ENCODE data around the gene ZNF827. TPM values are rescaled to one million over a fixed set of nuclear protein-coding genes. Genes with fewer than 3 reads are reported as not detected.

ZNF827 gene
- total RNA-seq, 2 experiments from 2014 or later: 13.6 to 14.8 TPM

GRCh38 chr4:145819101-145819852 is 119.3 kb downstream of the ZNF827 start:
- H3K4me3 Mint-ChIP-seq: no peak overlapping the region
- H3K27me3 Mint-ChIP-seq (ENCODE audit: low read depth): no peaks in the 10 kb centered on the region
- H3K27ac Mint-ChIP-seq: no peak overlapping the region
- no peak for DNase-seq
- CTCF ChIA-PET: interaction anchor here (1.0 to 1.9 kb wide), 2 partner anchors 11 to 24 kb away, joined by 3 to 4 read pairs; no protein-coding TSS in a partner anchor
- no peak for ATAC-seq
- H3K4me1 Mint-ChIP-seq (ENCODE audit: low read depth): peaks cover 25% of the 10 kb centered on the region
- H3K9me3 Mint-ChIP-seq (ENCODE audit: insufficient read depth): no peaks in the 10 kb centered on the region
- H3K36me3 Mint-ChIP-seq (ENCODE audit: low read depth): peaks cover 47% of the 10 kb centered on the region
- POLR2A ChIA-PET: no interaction called here

- ChIA-PET CTCF (interaction anchor here (0.9 to 1.9 kb wide), 2 partner anchors 9 to 12 kb away, joined by 3 to 4 read pairs; no protein-coding TSS in a partner anchor), POLR2A (no interaction called here)
- H3K27me3 Mint-ChIP-seq (ENCODE audit: low read depth): no peaks in the 10 kb centered on the region
- peaks cover 18% of the 10 kb centered on the region for H3K4me1 Mint-ChIP-seq (ENCODE audit: low read depth)
- ATAC-seq: no peak
- no peak for DNase-seq
- no peaks in the 10 kb centered on the region for H3K9me3 Mint-ChIP-seq (ENCODE audit: insufficient read depth)
- no peak overlapping the region for H3K4me3 Mint-ChIP-seq
- peaks cover 52% of the 10 kb centered on the region for H3K36me3 Mint-ChIP-seq (ENCODE audit: low read depth)
- H3K27ac Mint-ChIP-seq: no peak overlapping the region
Measured at GRCh38 chr4:145818011-145818410, 120.6 kb downstream of the ZNF827 start.

- H3K4me1 Mint-ChIP-seq (ENCODE audit: low read depth): peaks cover 18% of the 10 kb centered on the region
- H3K4me3 Mint-ChIP-seq: no peak overlapping the region
- H3K27me3 Mint-ChIP-seq (ENCODE audit: low read depth): no peaks in the 10 kb centered on the region
- no peak for DNase-seq
- CTCF ChIA-PET: interaction anchor here (1.1 kb wide), 1 partner anchor 9 kb away, joined by 3 read pairs; no protein-coding TSS in a partner anchor
- H3K36me3 Mint-ChIP-seq (ENCODE audit: low read depth): peaks cover 54% of the 10 kb centered on the region
- H3K27ac Mint-ChIP-seq: no peak overlapping the region
- ATAC-seq: no peak
- POLR2A ChIA-PET: interaction anchor here (0.6 kb wide), 1 partner anchor 13 kb away, joined by 4 read pairs; no protein-coding TSS in a partner anchor
- H3K9me3 Mint-ChIP-seq (ENCODE audit: insufficient read depth): no peaks in the 10 kb centered on the region
Measured at GRCh38 chr4:145816091-145816490, 122.5 kb downstream of the ZNF827 start.

- H3K27ac Mint-ChIP-seq: no peak overlapping the region
- DNase-seq: no peak
- ATAC-seq: no peak
- no peaks in the 10 kb centered on the region for H3K9me3 Mint-ChIP-seq (ENCODE audit: insufficient read depth)
- H3K4me1 Mint-ChIP-seq (ENCODE audit: low read depth): peaks cover 18% of the 10 kb centered on the region
- no peaks in the 10 kb centered on the region for H3K27me3 Mint-ChIP-seq (ENCODE audit: low read depth)
- CTCF ChIA-PET: no interaction called here
- POLR2A ChIA-PET: no interaction called here
- H3K4me3 Mint-ChIP-seq: no peak overlapping the region
- peaks cover 56% of the 10 kb centered on the region for H3K36me3 Mint-ChIP-seq (ENCODE audit: low read depth)
Measured at GRCh38 chr4:145815626-145816025, 123.0 kb downstream of the ZNF827 start.

DNA sequence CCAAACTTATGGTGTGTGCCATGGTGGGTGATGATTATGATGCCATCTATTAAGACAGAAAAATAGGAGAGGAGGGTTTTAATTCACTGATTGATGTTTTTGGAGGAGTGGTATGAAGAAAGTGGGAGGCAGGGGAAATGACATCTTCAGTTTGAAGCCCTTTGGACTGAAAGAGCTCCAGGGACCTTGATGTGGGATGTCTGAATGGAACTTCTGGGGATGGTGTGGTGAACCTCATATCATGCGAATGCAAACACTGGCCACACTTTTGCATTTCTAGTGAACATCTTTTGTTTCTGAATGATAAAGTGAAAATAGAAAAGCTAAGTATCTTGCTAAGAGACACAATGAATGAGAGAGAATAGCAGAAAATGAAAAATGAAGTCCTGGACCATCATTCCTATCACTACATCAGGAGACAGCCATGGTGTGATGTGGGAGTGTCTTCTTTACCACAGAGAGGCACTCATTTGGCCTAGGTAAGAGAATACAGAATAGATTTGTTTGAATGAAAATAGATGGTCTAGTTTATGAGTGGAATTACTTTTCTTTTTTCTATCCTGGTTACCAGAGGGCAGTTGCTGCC is 123.5 kb downstream of the ZNF827 start:
- ATAC-seq: no peak
- peaks cover 59% of the 10 kb centered on the region for H3K36me3 Mint-ChIP-seq (ENCODE audit: low read depth)
- peaks cover under 1% of the 10 kb centered on the region for H3K9me3 Mint-ChIP-seq (ENCODE audit: insufficient read depth)
- ChIA-PET CTCF (no interaction called here), POLR2A (no interaction called here)
- no peak overlapping the region for H3K27ac Mint-ChIP-seq
- H3K27me3 Mint-ChIP-seq (ENCODE audit: low read depth): no peaks in the 10 kb centered on the region
- peaks cover 18% of the 10 kb centered on the region for H3K4me1 Mint-ChIP-seq (ENCODE audit: low read depth)
- H3K4me3 Mint-ChIP-seq: no peak overlapping the region
- DNase-seq: no peak

- no peak overlapping the region for H3K4me3 Mint-ChIP-seq
- ChIA-PET POLR2A (no interaction called here), CTCF (no interaction called here)
- H3K9me3 Mint-ChIP-seq (ENCODE audit: insufficient read depth): peaks cover 9% of the 10 kb centered on the region
- no peaks in the 10 kb centered on the region for H3K27me3 Mint-ChIP-seq (ENCODE audit: low read depth)
- no peak overlapping the region for H3K27ac Mint-ChIP-seq
- H3K4me1 Mint-ChIP-seq (ENCODE audit: low read depth): peaks cover 24% of the 10 kb centered on the region
- ATAC-seq (no peak), DNase-seq (no peak)
- peaks cover 59% of the 10 kb centered on the region for H3K36me3 Mint-ChIP-seq (ENCODE audit: low read depth)
Measured at GRCh38 chr4:145814246-145814645, 124.4 kb downstream of the ZNF827 start.

- ChIA-PET CTCF (no interaction called here), POLR2A (no interaction called here)
- H3K4me3 Mint-ChIP-seq: no peak overlapping the region
- ATAC-seq (no peak), DNase-seq (no peak)
- no peak overlapping the region for H3K27ac Mint-ChIP-seq
- peaks cover 37% of the 10 kb centered on the region for H3K4me1 Mint-ChIP-seq (ENCODE audit: low read depth)
- peaks cover 67% of the 10 kb centered on the region for H3K36me3 Mint-ChIP-seq (ENCODE audit: low read depth)
- peaks cover 13% of the 10 kb centered on the region for H3K9me3 Mint-ChIP-seq (ENCODE audit: insufficient read depth)
- no peaks in the 10 kb centered on the region for H3K27me3 Mint-ChIP-seq (ENCODE audit: low read depth)
Measured at GRCh38 chr4:145812919-145813318, 125.7 kb downstream of the ZNF827 start.

DNA sequence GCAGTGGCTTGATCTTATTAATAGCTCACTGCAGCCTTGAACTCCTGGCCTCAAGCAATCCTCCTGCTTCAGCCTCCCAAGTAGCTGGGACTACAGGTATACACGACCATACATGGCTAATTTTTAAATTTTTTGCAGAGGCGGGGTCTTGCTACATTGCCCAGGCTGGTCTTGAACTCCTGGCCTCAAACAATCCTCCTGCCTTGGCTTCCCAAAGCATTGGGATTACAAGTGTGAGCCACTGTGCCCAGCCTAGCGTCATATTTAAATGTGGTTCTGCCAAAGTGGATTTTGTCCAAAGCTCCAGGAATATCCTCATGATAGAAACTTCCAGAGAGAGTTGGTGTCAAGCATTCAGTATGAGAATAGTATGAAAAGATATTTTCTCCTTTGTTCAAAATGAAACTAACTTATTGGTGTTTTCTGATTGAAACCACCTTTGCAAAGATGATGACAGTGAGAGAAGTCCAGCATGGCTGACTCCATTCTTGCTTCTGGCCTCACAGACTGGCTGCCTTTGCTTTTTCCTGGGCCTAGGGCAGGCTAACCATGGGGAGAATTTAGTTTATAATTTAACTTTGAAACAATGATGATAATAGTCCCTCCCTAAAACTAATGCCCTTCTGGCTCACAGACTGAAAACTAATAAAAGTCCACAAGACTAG is 129.6 kb downstream of the ZNF827 start:
- POLR2A ChIA-PET: interaction anchor here (0.8 to 1.0 kb wide), 2 partner anchors 11 to 129 kb away, joined by 3 to 4 read pairs; partner anchors contain the start of gene ZNF827
- ATAC-seq: no peak
- Mint-ChIP-seq H3K36me3 (ENCODE audit: low read depth) (peaks cover 51% of the 10 kb centered on the region), H3K27ac (peak overlapping the region; percentile 39), H3K9me3 (ENCODE audit: insufficient read depth) (peaks cover 13% of the 10 kb centered on the region), H3K4me3 (no peak overlapping the region), H3K27me3 (ENCODE audit: low read depth) (no peaks in the 10 kb centered on the region), H3K4me1 (ENCODE audit: low read depth) (peaks cover 25% of the 10 kb centered on the region)
- CTCF ChIA-PET: no interaction called here
- no peak for DNase-seq

- Mint-ChIP-seq H3K4me1 (ENCODE audit: low read depth) (peaks cover 25% of the 10 kb centered on the region), H3K9me3 (ENCODE audit: insufficient read depth) (peaks cover 13% of the 10 kb centered on the region), H3K27me3 (ENCODE audit: low read depth) (no peaks in the 10 kb centered on the region), H3K27ac (peak overlapping the region; percentile 63), H3K4me3 (no peak overlapping the region), H3K36me3 (ENCODE audit: low read depth) (peaks cover 46% of the 10 kb centered on the region)
- POLR2A ChIA-PET: interaction anchor here (0.8 to 1.0 kb wide), 3 partner anchors 12 to 130 kb away, joined by 3 to 4 read pairs (median 4); partner anchors contain the start of gene ZNF827
- peak; percentile 35 for DNase-seq
- CTCF ChIA-PET: interaction anchor here (0.6 kb wide), 1 partner anchor 137 kb away, joined by 3 read pairs; no protein-coding TSS in a partner anchor
- ATAC-seq: peak; percentile 75
Measured at GRCh38 chr4:145808021-145808650, 130.5 kb downstream of the ZNF827 start.

DNA sequence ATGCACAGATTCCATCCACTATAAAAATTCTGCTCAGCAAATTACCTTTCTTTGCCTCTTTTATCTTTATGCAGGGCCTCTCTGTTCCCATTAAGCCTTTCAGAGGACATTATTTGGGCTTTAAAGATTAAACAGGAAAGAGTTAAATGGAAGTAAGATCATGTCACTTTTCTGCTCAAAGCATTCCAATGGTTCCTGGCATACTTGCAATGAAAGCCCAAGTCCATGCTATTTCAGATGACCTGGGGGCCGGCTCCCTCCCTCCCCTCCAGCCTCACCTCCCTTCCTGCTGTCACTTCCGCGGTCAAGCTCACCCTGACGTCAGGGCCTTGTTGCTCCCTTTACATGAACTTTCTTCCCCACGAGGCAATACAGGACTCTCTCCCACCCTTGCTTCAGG is 133.1 kb downstream of the ZNF827 start:
- no peak for ATAC-seq
- H3K4me3 Mint-ChIP-seq: no peak overlapping the region
- POLR2A ChIA-PET: no interaction called here
- no peak for DNase-seq
- peaks cover 36% of the 10 kb centered on the region for H3K36me3 Mint-ChIP-seq (ENCODE audit: low read depth)
- CTCF ChIA-PET: no interaction called here
- no peaks in the 10 kb centered on the region for H3K27me3 Mint-ChIP-seq (ENCODE audit: low read depth)
- peaks cover 25% of the 10 kb centered on the region for H3K4me1 Mint-ChIP-seq (ENCODE audit: low read depth)
- no peak overlapping the region for H3K27ac Mint-ChIP-seq
- peaks cover 13% of the 10 kb centered on the region for H3K9me3 Mint-ChIP-seq (ENCODE audit: insufficient read depth)

DNA sequence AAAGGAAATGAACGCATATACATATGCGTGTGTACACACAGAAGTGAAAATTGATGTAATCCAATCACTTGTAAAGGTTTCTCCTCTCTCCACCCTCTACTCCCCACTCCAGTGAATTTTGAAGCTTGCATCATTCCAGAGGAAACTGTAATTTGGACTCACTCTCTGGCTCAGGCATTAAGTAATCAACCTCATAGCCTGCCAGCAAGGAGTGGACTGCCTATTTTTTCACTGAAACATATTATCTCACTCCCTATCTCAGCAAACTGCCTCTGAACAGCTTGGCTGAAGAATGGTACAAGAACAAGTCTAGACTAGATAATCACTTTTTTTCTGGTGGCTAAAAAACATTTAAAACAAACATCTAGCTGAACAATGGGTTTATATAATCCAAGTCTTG is 134.5 kb downstream of the ZNF827 start:
- peaks cover 33% of the 10 kb centered on the region for H3K36me3 Mint-ChIP-seq (ENCODE audit: low read depth)
- no peak overlapping the region for H3K27ac Mint-ChIP-seq
- H3K9me3 Mint-ChIP-seq (ENCODE audit: insufficient read depth): peaks cover 2% of the 10 kb centered on the region
- ATAC-seq (no peak), DNase-seq (no peak)
- peaks cover 23% of the 10 kb centered on the region for H3K4me1 Mint-ChIP-seq (ENCODE audit: low read depth)
- ChIA-PET CTCF (no interaction called here), POLR2A (no interaction called here)
- H3K4me3 Mint-ChIP-seq: no peak overlapping the region
- H3K27me3 Mint-ChIP-seq (ENCODE audit: low read depth): no peaks in the 10 kb centered on the region
